GM12891 (cell line): Measurements from ENCODE around the gene WDPCP.

ENCODE experiments used
- POLR2A ChIP-seq: IDR thresholded peaks from 2 replicates; pipeline ENCODE4 v1.6.1; 2011; ENCODE audit warnings: low read depth, low read length, control low read depth
- POLR2AphosphoS5 ChIP-seq: IDR thresholded peaks from 2 replicates; pipeline ENCODE4 v1.6.1; 2011; ENCODE audit warnings: low read depth, low read length, control low read depth
- TAF1 ChIP-seq: IDR thresholded peaks from 2 replicates; pipeline ENCODE4 v1.6.1; 2011; ENCODE audit warnings: low read depth, low read length, control low read depth

- TF ChIP-seq POLR2AphosphoS5 (no peak), POLR2A (no peak), TAF1 (no peak)
These were observed 82.0 kb downstream of the WDPCP start for GRCh38 chr2:63506320-63506719.
